Measurements from ENCODE around the gene USP6.
"Not testable (repeated sequence)": the region's sequence is repeated elsewhere in the genome, so short reads cannot be mapped to it uniquely, and the experiment has no call there.

The USP6 gene

GRCh38 chr17:5135726-5136579 lies 20.1 kb downstream of the USP6 start:
- no peak for DNase-seq (ENCODE audit: low read depth in 2 of 2)

DNA sequence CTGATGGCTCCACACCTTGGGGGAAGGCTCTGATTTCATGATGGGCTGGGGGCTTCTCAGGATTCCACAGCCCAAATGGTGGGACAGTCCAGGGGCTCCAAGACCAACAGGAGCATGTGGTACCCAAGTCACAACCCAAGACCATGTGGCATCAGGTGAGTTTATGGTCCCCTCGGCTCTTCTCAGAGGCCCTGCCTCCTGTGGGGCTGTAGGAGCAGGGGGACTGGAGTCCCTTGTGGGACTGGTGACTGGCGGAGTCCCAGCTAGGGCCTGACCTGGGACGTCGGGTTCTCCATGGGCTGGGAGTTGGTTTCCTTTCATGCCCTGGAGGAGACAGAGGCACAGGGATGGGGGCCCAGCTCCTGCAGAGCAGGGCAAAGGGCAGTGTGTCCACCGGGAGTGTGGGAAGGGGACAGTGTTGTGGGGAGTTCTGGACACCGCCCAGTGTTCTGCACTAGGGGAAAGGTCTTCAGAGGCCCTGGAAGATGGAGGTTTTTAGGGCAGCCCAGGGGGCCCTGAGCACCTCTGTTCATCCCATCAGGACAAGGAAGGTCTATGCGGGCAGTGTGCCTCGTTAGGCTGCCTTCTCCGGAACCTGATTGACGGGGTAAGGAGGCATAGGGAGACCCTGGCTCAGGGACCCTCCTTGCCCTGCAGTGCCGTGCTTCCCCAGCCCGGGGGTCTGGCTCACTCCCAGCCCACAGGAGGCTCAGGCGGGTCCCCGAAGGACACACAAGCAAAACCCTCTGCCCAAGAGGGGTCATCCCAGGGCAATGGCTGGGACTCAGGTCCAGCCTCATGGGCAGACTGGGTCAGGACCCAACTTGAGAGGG lies 21.0 kb downstream of the USP6 start:
- DNase-seq (ENCODE audit: low read depth in 2 of 2): not testable (repeated sequence)

DNA sequence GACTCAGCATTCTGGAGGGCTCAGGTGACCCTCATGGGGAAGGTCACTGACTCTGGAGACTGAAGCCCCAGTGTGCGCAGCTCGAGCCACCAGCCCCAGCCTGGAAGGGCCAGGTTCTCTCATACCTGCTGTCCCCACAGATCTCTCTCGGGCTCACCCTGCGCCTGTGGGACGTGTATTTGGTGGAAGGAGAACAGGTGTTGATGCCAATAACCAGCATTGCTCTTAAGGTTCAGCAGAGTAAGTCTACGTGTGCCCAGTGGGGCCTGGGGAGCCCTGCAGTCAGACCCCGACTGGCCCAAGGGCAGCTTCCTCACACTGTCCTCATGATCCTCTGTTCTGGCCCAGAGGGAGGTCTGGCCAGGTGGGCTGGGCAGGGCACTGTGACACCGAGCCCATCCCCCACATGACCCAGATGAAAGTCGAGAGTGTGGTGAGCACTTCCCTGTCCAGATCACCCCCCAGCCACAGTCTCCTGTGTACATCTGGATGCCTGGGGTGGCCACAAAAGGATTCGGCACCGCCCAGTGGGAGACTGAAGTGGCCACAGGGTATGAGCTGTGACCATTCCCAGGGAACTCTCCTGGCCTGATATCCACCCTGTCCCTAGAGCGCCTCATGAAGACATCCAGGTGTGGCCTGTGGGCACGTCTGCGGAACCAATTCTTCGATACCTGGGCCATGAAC lies 21.8 kb downstream of the USP6 start:
- DNase-seq (ENCODE audit: low read depth in 2 of 2): not testable (repeated sequence)

GRCh38 chr17:5138198-5138544 lies 22.3 kb downstream of the USP6 start:
- DNase-seq (ENCODE audit: low read depth in 2 of 2): not testable (repeated sequence)

- no peak for DNase-seq (ENCODE audit: low read depth in 2 of 2)
Observed at GRCh38 chr17:5138616-5139457, 23.0 kb downstream of the USP6 start.

DNA sequence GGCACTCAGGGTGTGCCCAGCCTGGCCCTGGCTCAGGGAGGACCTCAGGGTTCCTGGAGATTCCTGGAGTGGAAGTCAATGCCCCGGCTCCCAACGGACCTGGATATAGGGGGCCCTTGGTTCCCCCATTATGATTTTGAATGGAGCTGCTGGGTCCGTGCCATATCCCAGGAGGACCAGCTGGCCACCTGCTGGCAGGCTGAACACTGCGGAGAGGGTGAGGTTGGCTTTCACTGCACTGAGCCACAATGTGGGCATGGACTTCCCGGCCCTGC lies 23.6 kb downstream of the USP6 start:
- no peak for DNase-seq (ENCODE audit: low read depth in 2 of 2)

- not testable (repeated sequence) for DNase-seq (ENCODE audit: low read depth in 2 of 2)
Observed at GRCh38 chr17:5142877-5143276, 27.0 kb downstream of the USP6 start.

GRCh38 chr17:5146122-5146521 lies 30.3 kb downstream of the USP6 start:
- not testable (repeated sequence) for DNase-seq (ENCODE audit: low read depth in 2 of 2)

DNA sequence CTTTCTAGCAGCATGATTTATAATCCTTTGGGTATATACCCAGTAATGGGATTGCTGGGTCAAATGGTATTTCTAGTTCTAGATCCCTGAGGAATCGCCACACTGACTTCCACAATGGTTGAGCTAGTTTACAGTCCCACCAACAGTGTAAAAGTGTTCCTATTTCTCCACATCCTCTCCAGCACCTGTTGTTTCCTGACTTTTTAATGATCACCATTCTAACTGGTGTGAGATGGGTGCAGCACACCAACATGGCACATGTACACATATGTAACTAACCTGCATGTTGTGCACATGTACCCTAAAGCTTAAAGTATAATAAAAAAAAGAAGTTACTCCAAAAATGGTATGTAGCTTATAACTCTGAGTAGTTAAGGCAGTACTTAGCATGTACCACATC lies 44.9 kb downstream of the USP6 start:
- DNase-seq (ENCODE audit: low read depth in 2 of 2): not testable (repeated sequence)

GRCh38 chr17:5161793-5162192 lies 46.0 kb downstream of the USP6 start:
- DNase-seq (ENCODE audit: low read depth in 2 of 2): not testable (repeated sequence)

GRCh38 chr17:5164436-5164835 lies 48.6 kb downstream of the USP6 start:
- no peak for DNase-seq (ENCODE audit: low read depth in 2 of 2)

GRCh38 chr17:5165791-5166564 lies 50.1 kb downstream of the USP6 start:
- DNase-seq (ENCODE audit: low read depth in 2 of 2): not testable (repeated sequence)

DNA sequence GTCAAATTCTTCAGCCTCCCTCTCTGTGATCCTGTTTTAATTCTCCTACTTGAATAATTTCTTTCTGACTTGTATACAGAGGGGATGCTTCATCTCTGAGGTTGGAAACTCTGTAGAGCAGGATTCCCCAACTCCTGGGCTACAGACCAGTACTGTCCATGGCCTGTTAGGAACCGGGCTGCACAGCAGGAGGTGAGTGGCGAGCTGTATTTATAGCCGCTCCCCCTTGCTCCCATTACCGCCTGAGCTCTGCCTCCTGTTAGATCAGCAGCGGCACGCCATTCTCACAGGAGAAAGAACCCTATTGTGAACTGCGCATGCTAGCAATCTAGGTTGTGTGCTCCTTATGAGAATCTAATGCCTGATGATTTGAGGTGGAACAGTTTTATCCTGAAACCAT lies 59.2 kb downstream of the USP6 start:
- not testable (repeated sequence) for DNase-seq (ENCODE audit: low read depth in 2 of 2)

DNA sequence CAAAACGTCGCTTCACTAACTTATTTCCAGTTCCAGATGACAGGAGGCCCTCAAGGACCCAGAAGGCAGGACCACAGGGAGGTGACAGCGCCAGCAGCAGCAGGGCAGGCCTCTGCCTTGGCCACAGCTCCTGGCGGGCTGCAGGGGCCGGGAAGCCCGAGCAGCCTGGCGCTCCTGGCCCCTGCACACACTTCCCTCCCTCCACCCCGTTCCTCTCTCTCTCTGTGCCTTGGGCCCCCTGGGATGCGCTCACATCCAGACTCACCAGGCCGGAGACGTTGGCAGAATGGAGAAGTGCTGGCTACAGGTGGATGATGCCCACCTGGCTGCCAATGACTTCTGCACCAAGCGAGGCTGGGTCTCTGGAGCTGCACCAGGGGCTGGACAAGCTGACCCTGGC lies 63.2 kb downstream of the USP6 start:
- no peak for DNase-seq (ENCODE audit: low read depth in 2 of 2)

DNA sequence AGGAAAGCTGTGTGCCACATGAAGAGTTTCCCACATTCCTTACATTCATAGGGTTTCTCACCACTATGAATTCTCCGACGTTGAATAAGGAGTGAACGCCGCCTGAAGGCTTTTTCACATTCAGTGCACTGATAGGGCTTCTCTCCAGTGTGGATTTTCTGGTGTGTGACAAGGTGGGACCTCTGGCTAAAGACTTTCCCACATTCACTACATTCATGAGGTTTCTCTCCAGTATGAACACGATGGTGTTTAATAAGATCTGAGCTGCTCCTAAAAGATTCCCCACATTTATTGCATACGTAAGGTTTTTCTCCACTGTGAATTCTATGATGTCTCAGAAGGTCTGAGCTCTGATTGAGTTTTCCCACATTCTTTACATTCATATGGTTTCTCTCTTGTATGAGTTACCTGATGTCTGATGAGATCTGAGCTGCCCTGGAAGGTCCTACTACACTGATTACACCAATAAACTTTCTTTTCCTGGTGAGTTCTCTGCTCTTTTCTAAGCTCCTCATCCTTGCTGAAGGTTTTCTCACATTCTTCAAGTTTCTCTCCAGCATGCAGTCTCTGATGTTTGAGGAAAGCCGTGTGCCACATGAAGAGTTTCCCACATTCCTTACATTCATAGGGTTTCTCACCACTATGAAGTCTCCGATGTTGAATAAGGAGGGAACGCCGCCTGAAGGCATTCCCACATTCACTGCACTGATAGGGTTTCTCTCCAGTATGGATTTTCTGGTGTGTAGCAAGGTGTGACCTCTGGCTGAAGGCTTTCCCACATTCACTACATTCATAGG lies 65.9 kb downstream of the USP6 start:
- DNase-seq (ENCODE audit: low read depth in 2 of 2): no peak

- no peak for DNase-seq (ENCODE audit: low read depth in 2 of 2)
Observed at GRCh38 chr17:5182597-5183409, 67.0 kb downstream of the USP6 start.

GRCh38 chr17:5183410-5183793 lies 67.6 kb downstream of the USP6 start:
- no peak for DNase-seq (ENCODE audit: low read depth in 2 of 2)

GRCh38 chr17:5184288-5184687 lies 68.5 kb downstream of the USP6 start:
- peak in 1 of 2 donors; percentile 5 for DNase-seq (ENCODE audit: low read depth in 2 of 2)

All from activated CD8-positive, alpha-beta memory T cell treated with anti-CD3 and anti-CD28 coated beads for 4 hours (primary cell).